Mesendoderm (in vitro differentiated cells): ENCODE results near the gene GALNS.

Experiments
- DNase-seq: peaks from one replicate; pipeline ENCODE4 v3.0.0; 2013
- H2AK5ac ChIP-seq: 2 replicates; pipeline ENCODE4 v1.6.1; 2013; ENCODE audit warnings: low read length, inconsistent platforms
- H2BK120ac ChIP-seq: 2 replicates; pipeline ENCODE4 v1.6.1; 2013; ENCODE audit warnings: low read depth, mild to moderate bottlenecking, low read length, moderate library complexity, mixed read lengths
- H2BK15ac ChIP-seq: replicated peaks from 2 replicates; pipeline ENCODE4 v1.6.1; 2013; ENCODE audit warnings: low read depth, mild to moderate bottlenecking, moderate library complexity
- H2BK5ac ChIP-seq: 2 replicates; pipeline ENCODE4 v1.6.1; 2013; ENCODE audit warnings: low read length, inconsistent platforms
- H3K18ac ChIP-seq: 2 replicates; pipeline ENCODE4 v1.6.1; 2013; ENCODE audit warnings: mild to moderate bottlenecking, low read length, mixed read lengths
- H3K23ac ChIP-seq: one replicate; pipeline ENCODE4 v1.6.1; 2013; ENCODE audit warnings: low read length
- H3K27ac ChIP-seq: 2 replicates; pipeline ENCODE4 v1.5.1; 2013; ENCODE audit warnings: low read depth, mild to moderate bottlenecking, inconsistent platforms, low read length, moderate library complexity
- H3K27me3 ChIP-seq: 2 replicates; pipeline ENCODE4 v1.6.1; 2013; ENCODE audit warnings: low read length, control low read depth, mild to moderate bottlenecking, inconsistent platforms; ENCODE audit not compliant: insufficient read depth, poor library complexity
- H3K36me3 ChIP-seq: 2 replicates; pipeline ENCODE4 v1.6.1; 2013; ENCODE audit warnings: low read length, inconsistent platforms; ENCODE audit not compliant: control insufficient read depth, insufficient read depth
- H3K4ac ChIP-seq: one replicate; pipeline ENCODE4 v1.6.1; 2013; ENCODE audit warnings: low read depth, mild to moderate bottlenecking, low read length, moderate library complexity
- H3K4me1 ChIP-seq: 2 replicates; pipeline ENCODE4 v1.6.1; 2013; ENCODE audit warnings: low read depth, low read length, inconsistent platforms; ENCODE audit not compliant: control insufficient read depth
- H3K4me2 ChIP-seq: 2 replicates; pipeline ENCODE4 v1.6.1; 2013; ENCODE audit warnings: low read length
- H3K4me3 ChIP-seq: 2 replicates; pipeline ENCODE4 v1.5.1; 2013; ENCODE audit warnings: mild to moderate bottlenecking, low read length
- H3K56ac ChIP-seq: one replicate; pipeline ENCODE4 v1.6.1; 2013; ENCODE audit warnings: low read length
- H3K79me1 ChIP-seq: 2 replicates; pipeline ENCODE4 v1.6.1; 2013; ENCODE audit warnings: low read length, inconsistent platforms
- H3K79me2 ChIP-seq: 2 replicates; pipeline ENCODE4 v1.6.1; 2013; ENCODE audit warnings: mild to moderate bottlenecking, low read length; ENCODE audit not compliant: control insufficient read depth, insufficient read depth
- H3K9ac ChIP-seq: 2 replicates; pipeline ENCODE4 v1.6.1; 2013; ENCODE audit warnings: low read length, inconsistent platforms
- H4K5ac ChIP-seq: one replicate; pipeline ENCODE4 v1.6.1; 2013; ENCODE audit warnings: low read length
- H4K8ac ChIP-seq: one replicate; pipeline ENCODE4 v1.6.1; 2013; ENCODE audit warnings: low read depth, mild to moderate bottlenecking, control low read depth, low read length, moderate library complexity
- WGBS: extraction: QIAGEN DNeasy Blood & Tissue Kit; methylation state at CpG from one replicate; pipeline ENCODE4 v1.1.7; 2013; ENCODE audit warnings: low lambda C conversion rate, missing lambda C conversion rate; ENCODE audit not compliant: insufficient coverage; ENCODE audit errors: extremely low coverage; 5-methylcytosine and 5-hydroxymethylcytosine counted together

GALNS gene

GRCh38 chr16:88842308-88842756 lies 14.4 kb downstream of the GALNS start:
- H4K8ac ChIP-seq, result no peak overlapping the region
- no peaks in the 10 kb centered on the region for H3K79me1 ChIP-seq
- no CpG with 5 or more reads among the region's 15 CpGs for WGBS
- no peak overlapping the region for H3K4me2 ChIP-seq
- no peak overlapping the region for H3K27ac ChIP-seq
- H2BK120ac ChIP-seq, result no peak overlapping the region
- H2AK5ac ChIP-seq, result no peak overlapping the region
- no peak overlapping the region for H2BK15ac ChIP-seq
- H3K36me3 ChIP-seq, result no peaks in the 10 kb centered on the region
- no peak overlapping the region for H3K4ac ChIP-seq
- H3K23ac ChIP-seq, result no peak overlapping the region
- no peak overlapping the region for H2BK5ac ChIP-seq
- H3K27me3 ChIP-seq, result no peaks in the 10 kb centered on the region
- no peaks in the 10 kb centered on the region for H3K4me1 ChIP-seq
- H3K79me2 ChIP-seq, result no peaks in the 10 kb centered on the region
- no peak overlapping the region for H4K5ac ChIP-seq
- no peak overlapping the region for H3K9ac ChIP-seq
- H3K18ac ChIP-seq, result no peak overlapping the region
- no peak overlapping the region for H3K4me3 ChIP-seq
- H3K56ac ChIP-seq, result no peak overlapping the region
- no peak for DNase-seq

- no CpG with 5 or more reads among the region's 40 CpGs for WGBS
- Histone ChIP-seq H3K18ac (no peak overlapping the region), H2AK5ac (no peak overlapping the region), H3K27ac (no peak overlapping the region), H3K23ac (no peak overlapping the region), H4K8ac (no peak overlapping the region), H3K79me1 (no peaks in the 10 kb centered on the region), H3K4me1 (no peaks in the 10 kb centered on the region), H3K4ac (no peak overlapping the region), H3K27me3 (no peaks in the 10 kb centered on the region), H2BK120ac (no peak overlapping the region), H3K9ac (no peak overlapping the region), H2BK5ac (no peak overlapping the region), H2BK15ac (no peak overlapping the region), H3K79me2 (no peaks in the 10 kb centered on the region), H3K36me3 (no peaks in the 10 kb centered on the region), H3K4me3 (no peak overlapping the region), H4K5ac (no peak overlapping the region), H3K56ac (no peak overlapping the region), H3K4me2 (no peak overlapping the region)
- DNase-seq, result no peak
Observed at GRCh38 chr16:88841521-88842307, 15.0 kb downstream of the GALNS start.

GRCh38 chr16:88840600-88841215 lies 16.0 kb downstream of the GALNS start:
- H3K27me3 ChIP-seq, result no peaks in the 10 kb centered on the region
- no peak overlapping the region for H2AK5ac ChIP-seq
- no peak overlapping the region for H3K27ac ChIP-seq
- H4K5ac ChIP-seq, result no peak overlapping the region
- H2BK5ac ChIP-seq, result no peak overlapping the region
- no peak overlapping the region for H3K9ac ChIP-seq
- H2BK120ac ChIP-seq, result no peak overlapping the region
- H3K23ac ChIP-seq, result no peak overlapping the region
- no peak for DNase-seq
- no CpG with 5 or more reads among the region's 30 CpGs for WGBS
- no peak overlapping the region for H3K4ac ChIP-seq
- no peaks in the 10 kb centered on the region for H3K79me2 ChIP-seq
- H3K18ac ChIP-seq, result no peak overlapping the region
- no peaks in the 10 kb centered on the region for H3K36me3 ChIP-seq
- no peak overlapping the region for H3K4me2 ChIP-seq
- H3K4me3 ChIP-seq, result no peak overlapping the region
- H3K4me1 ChIP-seq, result no peaks in the 10 kb centered on the region
- no peak overlapping the region for H3K56ac ChIP-seq
- H4K8ac ChIP-seq, result no peak overlapping the region
- H3K79me1 ChIP-seq, result no peaks in the 10 kb centered on the region
- no peak overlapping the region for H2BK15ac ChIP-seq

- WGBS, result no CpG with 5 or more reads among the region's 24 CpGs
- H2BK15ac ChIP-seq, result no peak overlapping the region
- no peak overlapping the region for H4K5ac ChIP-seq
Observed at GRCh38 chr16:88839745-88840599, 16.8 kb downstream of the GALNS start.

GRCh38 chr16:88839026-88839529 lies 17.7 kb downstream of the GALNS start:
- H3K36me3 ChIP-seq, result no peaks in the 10 kb centered on the region

More at GRCh38 chr16:88839745-88840599, 16.8 kb downstream of the GALNS start:
- Histone ChIP-seq H3K79me1 (no peaks in the 10 kb centered on the region), H3K56ac (no peak overlapping the region), H3K9ac (no peak overlapping the region), H3K18ac (no peak overlapping the region), H3K4me3 (no peak overlapping the region), H3K4me2 (no peak overlapping the region), H2BK5ac (no peak overlapping the region), H3K23ac (no peak overlapping the region), H4K8ac (no peak overlapping the region), H3K27ac (no peak overlapping the region), H3K36me3 (no peaks in the 10 kb centered on the region), H3K79me2 (no peaks in the 10 kb centered on the region), H3K4me1 (no peaks in the 10 kb centered on the region), H3K27me3 (no peaks in the 10 kb centered on the region), H3K4ac (no peak overlapping the region), H2BK120ac (no peak overlapping the region), H2AK5ac (no peak overlapping the region)
- no peak for DNase-seq

More at GRCh38 chr16:88839026-88839529, 17.7 kb downstream of the GALNS start:
- no peak overlapping the region for H2AK5ac ChIP-seq
- no peaks in the 10 kb centered on the region for H3K79me1 ChIP-seq
- H3K79me2 ChIP-seq, result no peaks in the 10 kb centered on the region
- H3K23ac ChIP-seq, result no peak overlapping the region
- H3K4me2 ChIP-seq, result no peak overlapping the region
- H3K4me3 ChIP-seq, result no peak overlapping the region
- H3K27me3 ChIP-seq, result no peaks in the 10 kb centered on the region
- H3K9ac ChIP-seq, result no peak overlapping the region
- H3K27ac ChIP-seq, result no peak overlapping the region
- H2BK120ac ChIP-seq, result no peak overlapping the region
- no peak overlapping the region for H2BK5ac ChIP-seq
- no peak overlapping the region for H3K18ac ChIP-seq
- WGBS, result no CpG with 5 or more reads among the region's 39 CpGs
- H3K4ac ChIP-seq, result no peak overlapping the region
- no peak overlapping the region for H2BK15ac ChIP-seq
- H4K8ac ChIP-seq, result no peak overlapping the region
- H4K5ac ChIP-seq, result no peak overlapping the region
- H3K56ac ChIP-seq, result no peak overlapping the region
- DNase-seq, result peak; percentile 19
- H3K4me1 ChIP-seq, result no peaks in the 10 kb centered on the region
